NCI-H2171 treated with DMSO at 0.1 percent for 48 hours (cell line): ENCODE data around the gene P2RY6.
"Not testable (repeated sequence)": the region's sequence is repeated elsewhere in the genome, so short reads cannot be mapped to it uniquely, and the experiment has no call there.

ENCODE experiments used
- DNase-seq: peaks from one replicate; lab custom pipeline; 2025; lab: John Stamatoyannopoulos, UW

P2RY6 gene, protein sequence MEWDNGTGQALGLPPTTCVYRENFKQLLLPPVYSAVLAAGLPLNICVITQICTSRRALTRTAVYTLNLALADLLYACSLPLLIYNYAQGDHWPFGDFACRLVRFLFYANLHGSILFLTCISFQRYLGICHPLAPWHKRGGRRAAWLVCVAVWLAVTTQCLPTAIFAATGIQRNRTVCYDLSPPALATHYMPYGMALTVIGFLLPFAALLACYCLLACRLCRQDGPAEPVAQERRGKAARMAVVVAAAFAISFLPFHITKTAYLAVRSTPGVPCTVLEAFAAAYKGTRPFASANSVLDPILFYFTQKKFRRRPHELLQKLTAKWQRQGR

GRCh38 chr11:73271936-73272679, at the start of gene P2RY6:
P2RY6 (plus strand) TSS chr11:73272338; CDS start chr11:73296519, 24,181 bp downstream.
- peak; percentile 74 for DNase-seq

DNA sequence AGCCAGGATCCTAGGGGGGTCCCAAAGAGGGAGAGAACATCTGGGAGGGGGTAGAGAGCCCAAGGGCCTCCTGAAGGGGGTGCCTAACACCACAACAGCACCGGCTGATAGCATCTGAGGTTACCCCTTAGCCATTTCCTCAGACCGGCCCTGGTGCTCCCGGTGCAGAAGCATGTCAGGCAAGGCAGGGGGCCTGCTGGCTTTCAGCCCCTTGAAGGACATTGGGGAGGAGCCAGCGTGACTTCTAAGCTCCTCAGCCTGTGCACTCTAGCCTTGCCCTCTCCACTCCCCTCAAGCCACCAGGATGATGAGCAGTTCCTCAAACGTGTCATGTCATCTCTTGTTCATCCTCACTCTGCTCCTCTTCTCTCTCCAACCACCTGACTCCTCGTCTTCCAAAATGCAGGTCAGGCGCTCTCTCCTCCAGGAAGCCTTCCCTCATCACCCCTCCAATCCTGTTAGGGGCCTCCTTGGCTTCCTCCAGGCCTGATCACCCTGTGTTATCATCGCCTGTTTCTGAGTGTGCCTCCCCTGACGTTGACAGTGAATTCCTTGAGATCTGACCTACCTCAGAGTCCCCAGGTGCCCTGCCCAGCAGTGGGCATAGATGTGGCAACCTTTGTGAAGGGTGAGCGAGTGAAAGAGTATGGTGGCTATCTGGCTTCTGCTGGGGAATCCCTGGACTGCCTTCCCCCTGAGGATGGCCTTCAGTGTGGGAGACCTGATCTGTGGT, 48.0 kb upstream of the P2RY6 start:
- DNase-seq = no peak

DNA sequence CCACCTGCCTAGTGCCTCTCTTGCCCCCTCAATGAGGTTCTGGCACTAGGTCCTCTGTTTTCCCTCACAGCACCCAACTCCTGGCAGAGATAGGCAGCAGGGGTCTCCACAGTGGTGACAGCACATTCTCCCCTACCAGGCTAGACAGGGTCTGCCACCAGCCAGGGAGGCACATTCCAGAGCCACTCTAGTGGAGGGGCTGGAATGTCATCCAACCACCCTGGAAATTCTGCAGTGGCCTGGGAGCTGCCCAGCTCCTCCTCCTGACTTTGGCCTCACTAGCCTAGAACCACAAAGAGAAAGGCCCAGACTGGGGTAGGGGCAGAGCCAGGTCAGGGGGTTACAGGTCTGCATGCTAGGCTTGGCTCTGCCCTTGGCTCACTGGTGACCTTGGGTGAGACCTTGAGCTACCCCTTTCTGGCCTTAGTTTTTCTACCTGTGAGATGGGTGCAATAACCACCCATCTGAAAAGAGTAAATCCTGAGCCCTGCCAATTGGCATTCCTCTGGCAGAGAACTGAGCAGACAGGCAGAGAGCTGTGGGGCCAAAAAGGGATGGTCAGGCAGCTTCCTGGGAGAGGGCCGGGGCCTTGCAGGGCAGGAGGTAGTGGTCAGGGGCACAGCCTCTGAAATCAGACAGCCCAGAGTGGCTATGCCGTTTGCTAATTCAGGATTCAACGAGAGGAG, 47.0 kb upstream of the P2RY6 start:
- DNase-seq = no peak

DNA sequence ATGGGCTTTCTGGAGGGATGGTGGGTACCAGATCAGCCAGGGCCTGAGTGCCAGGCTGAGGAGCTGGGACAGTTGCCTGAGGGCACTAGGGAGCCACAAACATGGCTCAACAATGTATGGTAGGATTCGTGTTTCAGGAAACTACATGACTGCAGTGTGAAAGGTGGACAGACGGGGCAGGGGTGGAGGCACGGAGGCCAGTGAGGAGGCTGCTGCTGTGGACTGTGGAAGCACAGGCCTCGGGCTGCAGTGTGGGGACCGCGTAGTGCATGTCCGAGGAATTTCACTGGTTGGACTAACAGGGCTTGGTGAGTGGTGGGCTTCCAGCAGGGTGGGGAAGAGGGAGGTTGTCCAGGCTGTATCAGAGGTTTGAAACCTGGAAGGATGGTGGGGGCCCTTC, 46.3 kb upstream of the P2RY6 start:
- DNase-seq = no peak

- DNase-seq = no peak
Observed at GRCh38 chr11:73226297-73227006, 45.7 kb upstream of the P2RY6 start.

- no peak for DNase-seq
Observed at GRCh38 chr11:73227571-73228211, 44.4 kb upstream of the P2RY6 start.

DNA sequence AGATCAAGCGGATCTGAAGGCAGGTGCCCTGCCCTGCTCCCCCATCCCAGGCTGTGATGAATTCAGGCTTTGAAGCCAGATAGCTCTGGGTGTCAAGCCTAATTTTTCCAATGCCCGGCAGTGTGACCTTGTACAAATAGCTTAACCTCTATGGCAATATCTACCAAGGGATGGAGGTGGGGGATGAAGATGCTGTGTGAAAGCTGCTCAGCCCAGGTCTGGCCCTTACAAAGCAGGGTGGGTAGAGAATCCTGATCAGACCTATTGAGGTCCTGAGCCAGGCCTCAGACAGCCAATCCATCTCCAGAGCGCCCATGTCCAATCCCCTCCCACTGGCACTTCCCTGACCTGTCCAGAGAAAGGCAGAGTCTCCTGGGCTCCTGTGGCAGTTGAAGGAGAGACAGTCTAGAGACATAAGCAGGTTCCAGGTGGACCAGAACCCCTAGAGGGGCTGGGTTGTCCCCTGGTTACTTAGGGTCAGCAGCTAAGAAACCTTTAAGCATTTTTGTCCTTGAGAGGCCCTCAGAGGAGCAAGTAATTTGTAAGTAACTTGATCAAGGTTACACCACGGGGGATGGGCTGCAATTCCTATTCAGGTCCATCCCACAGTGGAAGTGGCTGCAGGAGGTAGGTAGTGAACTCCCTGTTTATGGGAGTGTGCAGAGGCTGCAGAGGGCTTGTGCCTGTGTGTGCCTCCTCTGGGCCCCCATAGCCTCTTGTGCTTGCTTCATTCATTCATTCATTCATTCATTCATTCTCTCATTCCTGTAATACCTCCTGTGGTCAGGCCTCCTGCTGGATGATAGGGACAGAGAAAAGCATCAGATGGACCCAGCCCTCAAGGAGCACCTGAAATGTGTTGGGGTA, 43.6 kb upstream of the P2RY6 start:
- no peak for DNase-seq

DNA sequence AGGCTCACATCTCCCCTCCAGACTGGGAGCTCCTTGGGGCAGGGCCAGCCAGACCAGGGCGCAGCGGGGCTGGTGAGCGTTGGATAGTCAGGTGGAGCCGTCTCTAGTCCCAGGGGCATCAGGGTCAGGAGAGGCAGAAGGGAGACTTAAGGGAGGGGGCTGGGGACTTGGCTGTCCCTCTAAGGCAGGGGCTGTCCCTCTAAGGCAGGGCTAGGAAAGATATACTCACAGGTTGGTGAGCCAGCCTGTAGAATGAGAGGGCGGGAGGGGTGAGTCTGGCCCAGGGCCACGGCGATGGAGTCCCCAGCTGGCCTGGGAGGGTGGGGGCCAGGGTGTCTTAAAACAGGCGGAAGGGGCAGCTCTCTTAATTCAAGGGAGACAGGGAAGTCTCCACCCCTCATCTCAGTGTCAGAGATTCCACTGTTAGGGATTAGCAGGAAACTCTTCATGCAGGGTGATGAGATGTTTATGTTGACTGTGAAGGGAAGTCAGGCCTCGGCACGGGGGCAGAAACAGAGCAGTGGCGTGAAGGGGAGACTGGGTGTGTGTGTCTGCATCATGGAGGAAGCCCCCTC, 42.7 kb upstream of the P2RY6 start:
- DNase-seq = no peak

- no peak for DNase-seq
Observed at GRCh38 chr11:73229896-73230875, 42.0 kb upstream of the P2RY6 start.

GRCh38 chr11:73230931-73231330, 41.2 kb upstream of the P2RY6 start:
- DNase-seq = no peak

GRCh38 chr11:73232487-73232886, 39.7 kb upstream of the P2RY6 start:
- not testable (repeated sequence) for DNase-seq

DNA sequence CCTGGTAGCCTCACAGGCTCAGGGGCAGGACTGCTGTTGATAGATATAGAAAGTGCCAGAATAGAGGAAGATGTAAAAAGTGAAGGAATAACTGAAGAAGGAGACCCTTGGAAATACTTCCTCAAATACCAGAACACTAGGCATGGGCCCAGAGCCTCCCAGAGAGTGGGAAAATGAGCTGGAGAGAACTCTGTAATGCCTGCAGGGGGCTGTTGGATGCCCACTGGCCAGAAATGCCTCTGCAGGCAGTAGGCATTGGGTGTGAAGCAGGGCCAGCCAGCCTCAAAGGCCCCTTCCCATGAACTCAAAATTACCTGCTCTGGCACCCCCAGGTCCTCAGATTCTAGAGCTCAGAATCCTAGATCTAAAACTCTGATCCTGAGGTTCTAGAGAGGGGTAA, 38.9 kb upstream of the P2RY6 start:
- no peak for DNase-seq

- DNase-seq = peak; percentile 9
Observed at GRCh38 chr11:73233692-73234470, 38.3 kb upstream of the P2RY6 start.

GRCh38 chr11:73234471-73235181, 37.5 kb upstream of the P2RY6 start:
- no peak for DNase-seq

- no peak for DNase-seq
Observed at GRCh38 chr11:73235236-73235786, 36.8 kb upstream of the P2RY6 start.

DNA sequence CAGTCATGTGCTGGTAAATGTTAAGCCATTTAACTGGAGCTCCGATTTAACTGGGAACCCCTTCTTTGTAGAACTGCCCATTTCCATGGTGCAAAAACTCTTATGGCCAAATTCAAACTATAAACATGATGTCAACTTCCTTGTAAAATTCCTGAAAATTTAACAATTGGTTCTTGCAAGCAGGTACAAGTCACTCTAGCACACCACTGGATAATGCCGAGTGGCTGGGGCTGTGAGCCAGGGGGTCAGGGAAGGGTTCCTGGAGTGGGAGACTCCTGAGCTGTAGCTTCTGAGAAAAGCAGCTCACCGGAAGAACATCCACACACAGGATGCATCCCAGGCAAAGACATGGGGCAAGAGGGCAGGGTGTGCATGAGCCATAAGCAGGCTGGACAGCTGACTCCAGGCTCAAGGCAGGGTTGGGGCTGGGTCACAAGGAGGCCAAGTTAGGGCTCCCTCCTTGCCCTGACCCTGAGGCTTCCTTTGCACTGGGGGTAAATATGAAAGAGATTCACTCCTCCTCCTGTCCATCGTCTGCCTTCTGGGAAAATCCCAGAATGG, 35.9 kb upstream of the P2RY6 start:
- DNase-seq = no peak
